WTC11 (cell line): Measurements from ENCODE around the gene INMT.
A peak's percentile ranks its signal among the peaks of the same experiment; 100 is the strongest.

Experiments used
- ATF1 ChIP-seq: sonication (generic); formaldehyde crosslinking; IDR thresholded peaks from 2 replicates; pipeline ENCODE4 v1.8.1; 2023; ENCODE audit warnings: mild to moderate bottlenecking, moderate library complexity, missing genetic modification reagents
- IRF2 ChIP-seq: sonication (generic); formaldehyde crosslinking; IDR thresholded peaks from 2 replicates; pipeline ENCODE4 v1.8.0; 2022; ENCODE audit warnings: low read depth, missing genetic modification reagents, borderline replicate concordance
- TEAD1 ChIP-seq: sonication (generic); formaldehyde crosslinking; IDR thresholded peaks from 2 replicates; pipeline ENCODE4 v1.8.0; 2022; ENCODE audit warnings: mild to moderate bottlenecking, missing genetic modification reagents
- ZNF121 ChIP-seq: sonication (generic); formaldehyde crosslinking; IDR thresholded peaks from 2 replicates; pipeline ENCODE4 v1.8.0; 2023; ENCODE audit warnings: missing genetic modification reagents
- TF ChIP-seq, protein P1 (sequence below): fragments of 200-600 bp; IDR thresholded peaks from 2 replicates; pipeline ENCODE4 v1.8.0; 2022; ENCODE audit warnings: antibody characterized with exemption
- TF ChIP-seq, protein P2 (sequence below): sonication (generic); formaldehyde crosslinking; conservative IDR thresholded peaks from 2 replicates; pipeline ENCODE4 v1.8.1; 2023; ENCODE audit warnings: mild to moderate bottlenecking, low read depth, missing genetic modification reagents, moderate library complexity

DNA sequence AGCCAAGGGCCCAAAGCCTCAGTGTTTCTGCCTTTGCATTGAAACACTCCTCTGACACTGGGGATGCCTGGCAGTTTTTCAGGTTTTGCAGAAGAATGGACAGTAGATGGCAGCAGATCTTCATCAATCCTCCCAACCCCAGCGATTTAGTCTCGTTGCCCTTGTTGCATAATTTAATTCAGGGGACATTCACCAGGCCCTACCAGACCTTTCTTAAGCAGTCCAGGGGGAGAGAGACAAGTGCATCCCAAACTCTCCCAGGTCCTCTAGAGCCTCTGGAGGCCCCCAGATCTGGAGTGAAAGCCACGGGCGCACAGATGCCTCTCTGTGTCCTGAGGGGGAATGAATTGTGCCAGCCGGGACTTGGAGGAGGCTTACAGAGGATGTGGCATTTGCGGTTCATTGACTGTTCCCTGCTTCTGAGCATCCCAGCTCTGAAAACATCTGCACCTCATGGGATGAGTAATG lies 48.9 kb downstream of the INMT start:
- TF ChIP-seq TEAD1 (CRISPR knock-in tag) (no peak), ATF1 (CRISPR knock-in tag) (no peak), IRF2 (CRISPR knock-in tag) (no peak), ZNF121 (no peak)
- TF ChIP-seq, protein P1, sequence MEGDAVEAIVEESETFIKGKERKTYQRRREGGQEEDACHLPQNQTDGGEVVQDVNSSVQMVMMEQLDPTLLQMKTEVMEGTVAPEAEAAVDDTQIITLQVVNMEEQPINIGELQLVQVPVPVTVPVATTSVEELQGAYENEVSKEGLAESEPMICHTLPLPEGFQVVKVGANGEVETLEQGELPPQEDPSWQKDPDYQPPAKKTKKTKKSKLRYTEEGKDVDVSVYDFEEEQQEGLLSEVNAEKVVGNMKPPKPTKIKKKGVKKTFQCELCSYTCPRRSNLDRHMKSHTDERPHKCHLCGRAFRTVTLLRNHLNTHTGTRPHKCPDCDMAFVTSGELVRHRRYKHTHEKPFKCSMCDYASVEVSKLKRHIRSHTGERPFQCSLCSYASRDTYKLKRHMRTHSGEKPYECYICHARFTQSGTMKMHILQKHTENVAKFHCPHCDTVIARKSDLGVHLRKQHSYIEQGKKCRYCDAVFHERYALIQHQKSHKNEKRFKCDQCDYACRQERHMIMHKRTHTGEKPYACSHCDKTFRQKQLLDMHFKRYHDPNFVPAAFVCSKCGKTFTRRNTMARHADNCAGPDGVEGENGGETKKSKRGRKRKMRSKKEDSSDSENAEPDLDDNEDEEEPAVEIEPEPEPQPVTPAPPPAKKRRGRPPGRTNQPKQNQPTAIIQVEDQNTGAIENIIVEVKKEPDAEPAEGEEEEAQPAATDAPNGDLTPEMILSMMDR: peak; percentile 49; the same call in 1 of the 2 replicates
- TF ChIP-seq, protein P2, sequence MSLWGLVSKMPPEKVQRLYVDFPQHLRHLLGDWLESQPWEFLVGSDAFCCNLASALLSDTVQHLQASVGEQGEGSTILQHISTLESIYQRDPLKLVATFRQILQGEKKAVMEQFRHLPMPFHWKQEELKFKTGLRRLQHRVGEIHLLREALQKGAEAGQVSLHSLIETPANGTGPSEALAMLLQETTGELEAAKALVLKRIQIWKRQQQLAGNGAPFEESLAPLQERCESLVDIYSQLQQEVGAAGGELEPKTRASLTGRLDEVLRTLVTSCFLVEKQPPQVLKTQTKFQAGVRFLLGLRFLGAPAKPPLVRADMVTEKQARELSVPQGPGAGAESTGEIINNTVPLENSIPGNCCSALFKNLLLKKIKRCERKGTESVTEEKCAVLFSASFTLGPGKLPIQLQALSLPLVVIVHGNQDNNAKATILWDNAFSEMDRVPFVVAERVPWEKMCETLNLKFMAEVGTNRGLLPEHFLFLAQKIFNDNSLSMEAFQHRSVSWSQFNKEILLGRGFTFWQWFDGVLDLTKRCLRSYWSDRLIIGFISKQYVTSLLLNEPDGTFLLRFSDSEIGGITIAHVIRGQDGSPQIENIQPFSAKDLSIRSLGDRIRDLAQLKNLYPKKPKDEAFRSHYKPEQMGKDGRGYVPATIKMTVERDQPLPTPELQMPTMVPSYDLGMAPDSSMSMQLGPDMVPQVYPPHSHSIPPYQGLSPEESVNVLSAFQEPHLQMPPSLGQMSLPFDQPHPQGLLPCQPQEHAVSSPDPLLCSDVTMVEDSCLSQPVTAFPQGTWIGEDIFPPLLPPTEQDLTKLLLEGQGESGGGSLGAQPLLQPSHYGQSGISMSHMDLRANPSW (CRISPR knock-in tag): no peak
